ENCODE results near the gene LDLRAD3. TPM values are rescaled to one million over a fixed set of nuclear protein-coding genes. Genes with fewer than 3 reads are reported as not detected.

LDLRAD3 gene
- total RNA-seq, 1 experiment from 2014 or later = 19.0 TPM

DNA sequence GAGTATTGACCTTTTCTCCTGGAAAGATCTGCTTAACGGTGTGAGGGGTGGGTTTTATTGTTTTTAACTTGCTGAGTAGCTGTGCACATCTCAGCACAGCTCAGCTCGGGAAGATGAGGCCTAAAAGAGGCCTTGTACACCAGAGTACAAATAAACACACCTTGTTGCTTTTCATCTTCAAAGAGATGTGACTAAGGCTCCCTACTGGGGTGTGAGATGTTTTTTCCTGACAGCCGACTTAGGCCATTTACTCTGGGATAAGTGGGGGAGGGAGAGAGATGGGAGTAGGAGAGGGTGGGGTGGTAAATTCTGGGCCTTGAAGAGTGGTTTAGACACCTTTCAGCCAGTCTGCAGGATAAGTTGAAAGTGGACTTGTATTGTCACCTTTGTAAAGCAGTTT lies 2.9 kb downstream of the LDLRAD3 start:
- Histone ChIP-seq H4K20me1 (ENCODE audit: insufficient read depth) (peaks cover 4% of the 10 kb centered on the region; the same call in 1 of the 2 replicates), H3K9me2 (ENCODE audit: insufficient read depth) (no peaks in the 10 kb centered on the region), H3K9me3 (ENCODE audit: control insufficient read depth in 1 of 2, insufficient read depth in 1 of 2, low read depth in 1 of 2, low read length in 2 of 2) (no peaks in the 10 kb centered on the region), H3K36me3 (ENCODE audit: control insufficient read depth in 1 of 2, insufficient read depth in 2 of 2, low read length in 2 of 2) (no peaks in the 10 kb centered on the region), H3K4me1 (ENCODE audit: control insufficient read depth in 1 of 2, insufficient read depth in 2 of 2, low read length in 2 of 2) (peaks cover 22 to 35% of the 10 kb centered on the region in 2 experiments), H3K27me3 (ENCODE audit: insufficient read depth, low read length) (no peaks in the 10 kb centered on the region), H3K9ac (ENCODE audit: low read length) (peak overlapping the region; percentile 1; the same call in 1 of the 2 replicates), H3K27ac (ENCODE audit: low read depth, low read length) (no peak overlapping the region), H3K4me2 (ENCODE audit: low read length) (peak overlapping the region; percentile 48), H3K4me3 (replicated peaks in 1 of 2; ENCODE audit: low read depth in 1 of 2, low read length in 2 of 2) (no peak overlapping the region), H3K79me2 (ENCODE audit: insufficient read depth, low read length) (peaks cover 66% of the 10 kb centered on the region), H2AFZ (ENCODE audit: low read depth, low read length, poor library complexity, severe bottlenecking) (no peak overlapping the region)
- TF ChIP-seq EZH2phosphoT487 (IDR thresholded peaks at IDR 0.05; ENCODE audit: borderline replicate concordance) (no peak), JUND (IDR thresholded peaks at IDR 0.05) (no peak), POLR2A (IDR thresholded peaks at IDR 0.05; ENCODE audit: borderline replicate concordance, extremely low read depth, insufficient read depth, insufficient read length) (no peak), TCF7L2 (IDR thresholded peaks at IDR 0.05; ENCODE audit: borderline replicate concordance, extremely low read depth, insufficient read depth, insufficient read length) (peak; percentile 61)
- TF ChIP-seq, protein P1, sequence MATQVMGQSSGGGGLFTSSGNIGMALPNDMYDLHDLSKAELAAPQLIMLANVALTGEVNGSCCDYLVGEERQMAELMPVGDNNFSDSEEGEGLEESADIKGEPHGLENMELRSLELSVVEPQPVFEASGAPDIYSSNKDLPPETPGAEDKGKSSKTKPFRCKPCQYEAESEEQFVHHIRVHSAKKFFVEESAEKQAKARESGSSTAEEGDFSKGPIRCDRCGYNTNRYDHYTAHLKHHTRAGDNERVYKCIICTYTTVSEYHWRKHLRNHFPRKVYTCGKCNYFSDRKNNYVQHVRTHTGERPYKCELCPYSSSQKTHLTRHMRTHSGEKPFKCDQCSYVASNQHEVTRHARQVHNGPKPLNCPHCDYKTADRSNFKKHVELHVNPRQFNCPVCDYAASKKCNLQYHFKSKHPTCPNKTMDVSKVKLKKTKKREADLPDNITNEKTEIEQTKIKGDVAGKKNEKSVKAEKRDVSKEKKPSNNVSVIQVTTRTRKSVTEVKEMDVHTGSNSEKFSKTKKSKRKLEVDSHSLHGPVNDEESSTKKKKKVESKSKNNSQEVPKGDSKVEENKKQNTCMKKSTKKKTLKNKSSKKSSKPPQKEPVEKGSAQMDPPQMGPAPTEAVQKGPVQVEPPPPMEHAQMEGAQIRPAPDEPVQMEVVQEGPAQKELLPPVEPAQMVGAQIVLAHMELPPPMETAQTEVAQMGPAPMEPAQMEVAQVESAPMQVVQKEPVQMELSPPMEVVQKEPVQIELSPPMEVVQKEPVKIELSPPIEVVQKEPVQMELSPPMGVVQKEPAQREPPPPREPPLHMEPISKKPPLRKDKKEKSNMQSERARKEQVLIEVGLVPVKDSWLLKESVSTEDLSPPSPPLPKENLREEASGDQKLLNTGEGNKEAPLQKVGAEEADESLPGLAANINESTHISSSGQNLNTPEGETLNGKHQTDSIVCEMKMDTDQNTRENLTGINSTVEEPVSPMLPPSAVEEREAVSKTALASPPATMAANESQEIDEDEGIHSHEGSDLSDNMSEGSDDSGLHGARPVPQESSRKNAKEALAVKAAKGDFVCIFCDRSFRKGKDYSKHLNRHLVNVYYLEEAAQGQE (IDR thresholded peaks at IDR 0.05; ENCODE audit: low read depth) = no peak
- TF ChIP-seq, protein P2, sequence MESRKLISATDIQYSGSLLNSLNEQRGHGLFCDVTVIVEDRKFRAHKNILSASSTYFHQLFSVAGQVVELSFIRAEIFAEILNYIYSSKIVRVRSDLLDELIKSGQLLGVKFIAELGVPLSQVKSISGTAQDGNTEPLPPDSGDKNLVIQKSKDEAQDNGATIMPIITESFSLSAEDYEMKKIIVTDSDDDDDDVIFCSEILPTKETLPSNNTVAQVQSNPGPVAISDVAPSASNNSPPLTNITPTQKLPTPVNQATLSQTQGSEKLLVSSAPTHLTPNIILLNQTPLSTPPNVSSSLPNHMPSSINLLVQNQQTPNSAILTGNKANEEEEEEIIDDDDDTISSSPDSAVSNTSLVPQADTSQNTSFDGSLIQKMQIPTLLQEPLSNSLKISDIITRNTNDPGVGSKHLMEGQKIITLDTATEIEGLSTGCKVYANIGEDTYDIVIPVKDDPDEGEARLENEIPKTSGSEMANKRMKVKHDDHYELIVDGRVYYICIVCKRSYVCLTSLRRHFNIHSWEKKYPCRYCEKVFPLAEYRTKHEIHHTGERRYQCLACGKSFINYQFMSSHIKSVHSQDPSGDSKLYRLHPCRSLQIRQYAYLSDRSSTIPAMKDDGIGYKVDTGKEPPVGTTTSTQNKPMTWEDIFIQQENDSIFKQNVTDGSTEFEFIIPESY (IDR thresholded peaks at IDR 0.05; ENCODE audit: extremely low read depth, insufficient replicate concordance, low read length) = no peak
- CTCF ChIA-PET = interaction anchor here (0.9 kb wide), 1 partner anchor 125 kb away, joined by 3 read pairs; no protein-coding TSS in a partner anchor
- RAD21 ChIA-PET (ENCODE audit: low non-redundant PET in 1 of 2, low total read pairs in 2 of 2, uncharacterized antibody in 2 of 2, unreplicated experiment in 2 of 2) = no interaction called here
- no TSS peak for BruUV-seq (replicated peaks)
- ATAC-seq (no peak), DNase-seq (ENCODE audit: low read depth, low spot score) (no peak)
- POLR2A ChIA-PET = no interaction called here
- intact Hi-C loops (cut with micrococcal nuclease) = loop anchor here (10.0 kb wide), 1 partner anchor 332 kb away; the partner anchor contains the start of gene FJX1
